ENCODE results near the gene FAM240A.

FAM240A gene

DNA sequence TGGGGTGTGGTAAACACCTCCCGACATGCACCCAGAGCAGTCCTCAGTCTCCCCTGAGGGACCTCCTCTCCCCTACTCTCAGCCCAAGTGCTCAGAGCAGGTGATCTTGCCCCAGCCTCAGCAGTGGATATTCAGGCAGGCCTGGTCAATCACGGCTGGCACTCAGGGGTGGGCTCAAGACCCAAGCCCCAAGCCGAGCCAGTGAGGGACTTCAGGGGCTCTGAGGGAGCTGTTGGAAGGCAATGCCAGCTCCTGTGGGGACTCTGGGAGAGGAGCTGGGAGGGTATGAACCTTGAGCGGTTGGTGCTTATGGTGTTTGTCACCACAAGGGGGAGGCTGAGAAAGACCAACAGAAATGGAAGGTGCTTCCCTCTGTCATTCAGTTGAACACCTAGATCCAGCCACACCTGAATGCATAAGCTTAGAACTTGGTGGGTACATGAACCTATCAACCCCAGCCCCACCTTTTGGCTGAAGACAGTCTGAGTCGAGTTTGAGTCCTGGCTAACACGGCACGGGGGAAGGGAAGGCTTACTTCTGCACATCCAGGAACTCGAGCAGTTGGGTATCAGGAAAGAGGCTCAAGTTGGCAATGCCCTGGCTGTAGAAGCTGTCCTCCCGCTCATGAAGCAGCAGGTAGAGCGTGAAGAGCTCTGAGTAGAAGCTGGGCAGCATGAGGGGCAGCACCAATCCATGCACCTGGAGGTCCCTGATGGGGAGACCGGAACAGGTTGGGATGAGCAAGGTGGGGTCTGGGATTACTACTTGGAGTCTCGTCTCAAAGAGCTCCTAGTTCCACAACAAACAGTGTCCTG, 61.9 kb downstream of the FAM240A start:
- no peak overlapping the region for H3K27ac ChIP-seq
- no peaks in the 10 kb centered on the region for H3K36me3 ChIP-seq (ENCODE audit: insufficient read depth)
- no peaks in the 10 kb centered on the region for H3K27me3 ChIP-seq (ENCODE audit: insufficient read depth, low read depth)
- no peak overlapping the region for H3K4me2 ChIP-seq
- no peaks in the 10 kb centered on the region for H4K20me1 ChIP-seq (ENCODE audit: insufficient read depth)
- no peak overlapping the region for H2AFZ ChIP-seq (ENCODE audit: low read depth)
- TF ChIP-seq, protein P1, sequence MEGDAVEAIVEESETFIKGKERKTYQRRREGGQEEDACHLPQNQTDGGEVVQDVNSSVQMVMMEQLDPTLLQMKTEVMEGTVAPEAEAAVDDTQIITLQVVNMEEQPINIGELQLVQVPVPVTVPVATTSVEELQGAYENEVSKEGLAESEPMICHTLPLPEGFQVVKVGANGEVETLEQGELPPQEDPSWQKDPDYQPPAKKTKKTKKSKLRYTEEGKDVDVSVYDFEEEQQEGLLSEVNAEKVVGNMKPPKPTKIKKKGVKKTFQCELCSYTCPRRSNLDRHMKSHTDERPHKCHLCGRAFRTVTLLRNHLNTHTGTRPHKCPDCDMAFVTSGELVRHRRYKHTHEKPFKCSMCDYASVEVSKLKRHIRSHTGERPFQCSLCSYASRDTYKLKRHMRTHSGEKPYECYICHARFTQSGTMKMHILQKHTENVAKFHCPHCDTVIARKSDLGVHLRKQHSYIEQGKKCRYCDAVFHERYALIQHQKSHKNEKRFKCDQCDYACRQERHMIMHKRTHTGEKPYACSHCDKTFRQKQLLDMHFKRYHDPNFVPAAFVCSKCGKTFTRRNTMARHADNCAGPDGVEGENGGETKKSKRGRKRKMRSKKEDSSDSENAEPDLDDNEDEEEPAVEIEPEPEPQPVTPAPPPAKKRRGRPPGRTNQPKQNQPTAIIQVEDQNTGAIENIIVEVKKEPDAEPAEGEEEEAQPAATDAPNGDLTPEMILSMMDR (conservative IDR thresholded peaks at IDR 0.05; ENCODE audit: low read depth, low read length), result no peak
- no peak overlapping the region for H3K9ac ChIP-seq
- no peaks in the 10 kb centered on the region for H3K79me2 ChIP-seq (ENCODE audit: insufficient read depth, low read depth)
- H3K4me1 ChIP-seq (ENCODE audit: low read depth, poor library complexity, severe bottlenecking), result no peaks in the 10 kb centered on the region
- H3K4me3 ChIP-seq (IDR thresholded peaks at IDR 0.05; ENCODE audit: insufficient read depth, low read depth, low read length), result no peak overlapping the region

DNA sequence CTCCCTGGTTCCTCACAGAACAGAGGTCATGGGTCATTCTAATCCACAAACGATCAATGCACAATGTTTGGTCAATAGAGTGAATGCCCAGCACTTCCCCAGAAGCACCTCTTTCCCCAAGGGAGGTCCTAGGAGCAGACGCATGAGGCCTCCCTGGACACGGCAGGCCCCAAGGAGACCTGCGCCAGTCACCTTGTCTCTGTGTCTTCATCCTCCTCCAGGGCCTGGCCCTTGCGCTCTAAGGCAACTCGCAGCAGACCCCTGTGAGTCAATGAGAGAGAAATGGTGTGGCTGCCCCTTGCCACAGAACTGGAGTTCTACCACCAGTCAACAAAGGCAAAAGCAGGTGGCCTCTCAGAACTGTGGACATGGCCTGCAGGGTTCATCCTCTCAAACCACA, 63.1 kb downstream of the FAM240A start:
- Histone ChIP-seq H3K4me1 (ENCODE audit: low read depth, poor library complexity, severe bottlenecking) (no peaks in the 10 kb centered on the region), H3K4me3 (IDR thresholded peaks at IDR 0.05; ENCODE audit: insufficient read depth, low read depth, low read length) (no peak overlapping the region), H3K4me2 (no peak overlapping the region), H4K20me1 (ENCODE audit: insufficient read depth) (no peaks in the 10 kb centered on the region), H3K36me3 (ENCODE audit: insufficient read depth) (no peaks in the 10 kb centered on the region), H2AFZ (ENCODE audit: low read depth) (no peak overlapping the region), H3K79me2 (ENCODE audit: insufficient read depth, low read depth) (no peaks in the 10 kb centered on the region), H3K27me3 (ENCODE audit: insufficient read depth, low read depth) (no peaks in the 10 kb centered on the region), H3K9ac (no peak overlapping the region), H3K27ac (no peak overlapping the region)
- TF ChIP-seq, protein P1 (conservative IDR thresholded peaks at IDR 0.05; ENCODE audit: low read depth, low read length), result no peak

Data from KMS-11 (cell line).